GM21360 (cell line): Measurements from ENCODE around the gene CRTC2.
A peak's percentile ranks its signal among the peaks of the same experiment; 100 is the strongest.
"Not testable (repeated sequence)": the region's sequence is repeated elsewhere in the genome, so short reads cannot be mapped to it uniquely, and the experiment has no call there.

ENCODE experiments used
- ATAC-seq: cut with Tn5 transposase; IDR thresholded peaks from one replicate; pipeline ENCODE4 v1.9.1; 2021; ENCODE audit warnings: mild to moderate bottlenecking, moderate library complexity; ENCODE audit not compliant: unreplicated experiment

CRTC2 gene

DNA sequence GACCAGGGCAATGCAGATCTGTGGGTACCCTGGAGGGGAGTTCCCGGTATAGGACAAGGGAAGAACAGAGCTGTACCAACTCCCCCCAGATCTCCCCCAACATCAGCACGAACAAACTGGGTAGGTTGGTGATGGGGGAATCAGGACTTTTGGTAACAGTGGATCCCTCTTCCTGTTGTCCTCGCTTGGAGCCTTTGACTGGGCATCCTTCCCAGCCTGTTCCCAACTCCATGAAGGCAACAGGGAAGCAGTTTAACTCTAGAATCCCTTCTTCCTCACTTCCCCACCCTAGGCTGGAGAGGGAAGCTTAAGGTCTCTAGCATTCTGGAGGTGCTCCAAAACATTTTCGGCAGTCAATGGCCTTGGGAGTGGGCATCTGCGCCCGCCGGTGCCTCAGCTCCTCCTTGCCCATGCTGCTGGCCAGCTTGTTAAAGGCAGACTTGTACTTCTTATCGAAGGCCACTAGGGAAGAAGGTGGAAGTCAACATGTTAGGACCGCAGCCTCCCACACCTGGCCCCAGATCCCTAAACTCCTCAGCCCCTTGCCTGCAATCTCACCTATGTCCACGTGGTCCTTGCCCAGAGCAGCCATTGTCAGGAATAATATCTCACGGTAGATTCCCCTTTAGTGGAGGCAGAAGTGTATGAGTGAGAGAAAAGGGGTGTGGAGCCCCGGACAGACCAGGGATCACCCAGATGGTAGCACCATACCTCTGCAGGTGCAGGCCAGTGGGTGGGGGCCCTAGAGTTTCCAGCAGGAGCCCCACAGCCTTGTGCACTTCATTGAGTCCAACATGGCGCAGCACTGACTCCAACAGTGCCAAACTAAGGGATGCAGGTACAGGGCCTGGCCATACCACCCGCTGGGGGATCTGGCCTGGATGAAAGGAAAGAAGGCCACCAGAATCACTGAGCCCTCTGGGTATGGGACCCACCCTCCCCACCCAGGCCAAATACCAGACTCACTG lies 28.1 kb downstream of the CRTC2 start:
- no peak for ATAC-seq

DNA sequence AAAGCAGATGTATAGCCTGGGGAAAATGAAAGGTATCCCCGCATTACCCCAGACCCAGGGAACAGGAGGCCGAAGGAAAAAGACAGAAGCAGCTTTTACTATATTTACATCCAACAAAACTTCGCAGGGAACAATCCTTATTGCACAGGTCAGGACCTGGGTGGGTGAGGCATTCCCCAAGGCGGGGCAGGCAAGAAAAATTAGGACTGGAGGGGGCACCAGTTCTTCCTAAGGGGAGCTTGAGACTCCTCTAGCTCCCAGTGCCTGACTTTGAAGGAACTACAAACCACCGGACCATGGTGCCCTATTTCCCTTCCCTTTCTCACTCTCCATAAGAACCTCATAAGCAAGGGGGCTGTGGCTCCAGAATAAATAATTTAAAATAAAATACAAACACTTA lies 29.0 kb downstream of the CRTC2 start:
- ATAC-seq = no peak

DNA sequence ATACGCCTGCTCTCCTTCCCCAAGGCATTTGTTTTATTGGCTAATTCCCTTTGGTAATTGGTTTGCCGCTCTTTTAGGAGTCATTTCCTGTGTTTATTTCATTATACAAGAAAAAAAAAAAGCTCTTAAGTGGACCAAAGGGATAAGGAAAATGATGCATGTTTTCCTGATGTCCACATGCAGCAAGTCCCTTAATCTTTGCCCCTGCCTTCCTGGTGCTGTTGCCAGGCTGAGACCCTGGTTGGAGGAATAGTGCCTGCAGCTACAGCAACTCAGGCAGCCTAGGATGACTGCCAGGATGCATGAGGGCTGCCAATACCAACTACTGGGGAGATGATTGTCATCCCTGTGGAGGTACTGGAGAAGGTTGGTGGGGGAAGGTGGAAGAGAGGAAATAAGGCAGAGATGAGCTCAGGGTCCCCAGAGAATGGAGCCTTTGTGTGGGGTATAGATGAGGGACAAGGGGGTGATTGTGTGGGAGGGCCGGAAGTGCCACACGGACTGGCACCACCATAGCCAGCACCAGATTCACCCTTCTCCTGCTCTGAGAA lies 29.5 kb downstream of the CRTC2 start:
- ATAC-seq = no peak

DNA sequence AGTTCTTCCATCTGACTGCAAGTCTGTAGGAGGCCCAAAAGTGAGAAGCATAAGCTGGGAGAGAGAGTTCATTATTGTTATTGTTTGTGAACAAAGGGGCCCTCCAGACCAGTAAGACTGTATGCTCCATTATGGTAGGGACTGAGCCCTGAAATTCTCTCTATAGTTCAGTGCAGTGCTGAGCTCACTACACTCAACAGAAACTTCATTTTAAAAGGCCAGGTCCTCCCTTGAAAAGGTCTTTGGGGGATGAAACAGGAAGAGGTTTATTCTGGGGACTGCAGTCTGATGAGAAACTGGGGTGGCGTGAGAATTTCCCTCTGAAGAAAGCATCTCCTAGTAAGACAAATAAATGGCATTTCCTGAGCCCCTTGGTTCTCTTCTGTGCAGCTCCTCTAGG lies 30.2 kb downstream of the CRTC2 start:
- no peak for ATAC-seq

DNA sequence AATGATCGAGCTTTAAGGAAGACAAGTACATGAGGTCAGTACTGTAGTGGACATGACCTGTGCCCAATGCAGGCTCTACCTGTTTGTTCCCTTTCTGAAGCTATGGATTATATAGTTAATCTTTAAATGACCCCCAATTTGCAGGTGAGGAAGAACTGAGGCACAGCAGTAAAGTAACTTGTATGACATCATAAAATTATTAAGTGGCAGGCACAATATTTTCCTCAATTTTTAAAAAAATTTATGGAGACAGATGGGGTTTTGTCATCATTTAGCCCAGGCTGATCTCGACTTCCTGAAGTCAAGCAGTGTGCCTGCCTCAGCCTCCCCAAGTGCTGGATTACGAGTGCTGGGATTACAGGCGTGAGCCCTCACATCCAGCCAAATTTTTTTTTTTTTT lies 32.0 kb downstream of the CRTC2 start:
- no peak for ATAC-seq

DNA sequence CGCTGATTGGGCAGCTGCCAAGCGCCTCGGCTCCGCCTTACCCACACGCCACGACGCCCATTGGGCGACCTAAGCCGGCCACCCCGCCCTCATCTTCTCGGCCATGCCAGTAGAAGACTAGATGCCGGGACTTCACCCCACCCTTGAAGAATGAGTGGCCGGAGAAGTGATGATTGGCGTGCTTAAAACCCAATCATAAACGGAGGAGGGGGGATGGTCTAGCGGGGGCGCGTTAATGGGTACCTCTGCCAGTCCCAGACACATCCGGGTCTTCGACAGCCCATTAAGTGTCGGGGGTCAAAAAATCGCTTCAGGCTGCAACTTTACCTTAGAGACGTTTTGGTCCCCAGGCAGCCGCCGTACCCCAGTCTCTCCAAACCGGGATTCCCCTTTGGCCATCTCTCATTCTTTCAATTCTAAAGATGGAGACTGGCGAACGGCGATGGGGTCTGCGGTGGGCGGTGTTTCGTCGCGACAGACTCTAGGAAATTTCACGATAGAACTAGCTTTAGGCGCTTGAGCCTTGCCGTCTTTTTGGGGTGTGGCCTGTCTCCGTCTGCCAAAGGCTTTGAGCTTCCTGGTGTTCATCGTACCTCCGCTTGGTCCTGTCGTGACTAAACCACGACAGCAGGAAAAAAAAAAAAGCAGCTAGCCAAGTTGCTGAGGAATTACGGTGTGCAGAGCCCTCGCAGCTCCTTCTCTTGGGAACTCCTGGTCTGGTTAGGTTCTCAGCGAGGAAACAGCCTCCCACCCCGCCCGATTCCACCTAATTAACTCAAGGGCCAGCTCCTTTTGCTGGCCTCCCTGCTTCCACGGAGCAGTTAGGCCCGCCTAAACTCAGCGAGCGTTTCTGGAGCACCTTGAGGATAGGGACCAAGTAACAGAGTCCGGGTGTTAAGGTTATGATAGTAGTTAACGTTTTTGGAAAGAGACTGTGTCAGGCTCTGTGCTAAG lies 35.2 kb downstream of the CRTC2 start, which contains the start of gene GATAD2B:
TSS of gene GATAD2B (minus strand) at position 1 of the 954 bp plus-strand sequence. CDS start 94,625 bp downstream, outside the sequence.
- peak; percentile 88 for ATAC-seq

DNA sequence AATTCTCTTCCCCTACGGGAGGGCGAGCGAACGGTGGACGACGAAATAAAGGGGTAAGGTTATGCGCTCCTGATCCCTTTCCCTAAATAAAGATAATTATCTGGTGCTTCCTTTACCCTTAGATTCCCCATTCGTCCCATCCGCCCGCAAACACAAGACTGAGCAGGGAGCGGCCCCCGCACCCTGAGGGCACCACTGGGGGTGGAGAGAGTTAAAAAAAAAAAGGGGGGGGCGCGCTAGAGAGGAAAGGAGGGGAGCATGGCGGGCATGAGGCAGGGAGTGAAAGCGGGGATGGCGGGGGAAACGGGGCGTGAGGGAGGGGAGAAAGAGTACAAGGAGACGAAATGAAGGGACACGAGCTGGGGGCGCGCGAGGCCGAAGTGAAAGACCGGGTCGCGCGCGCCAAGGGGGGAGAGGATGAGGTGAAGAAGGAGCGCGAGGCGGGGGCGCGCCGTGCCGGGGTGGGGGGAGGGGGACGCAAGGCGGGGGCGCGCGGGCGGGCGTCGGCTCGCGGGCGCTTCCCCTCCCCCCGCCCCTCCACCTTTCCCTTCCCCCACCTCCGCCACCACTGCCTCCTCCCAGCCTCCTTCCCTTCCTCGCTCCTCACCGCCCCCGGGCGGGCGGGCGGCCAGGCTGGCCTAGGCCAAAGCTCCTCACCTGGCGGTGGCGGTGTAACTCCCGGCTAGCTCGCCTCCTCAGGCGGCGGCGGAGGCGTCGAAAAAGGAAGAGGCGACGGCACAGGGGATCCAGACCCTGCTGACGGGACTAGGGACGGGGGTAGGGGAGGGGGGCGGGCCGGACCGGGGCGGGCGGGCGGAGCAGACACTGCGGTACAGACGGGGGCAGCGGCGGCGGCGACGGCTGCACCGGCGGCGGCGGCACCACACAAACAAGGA lies 36.1 kb downstream of the CRTC2 start:
- peak; percentile 35 for ATAC-seq

DNA sequence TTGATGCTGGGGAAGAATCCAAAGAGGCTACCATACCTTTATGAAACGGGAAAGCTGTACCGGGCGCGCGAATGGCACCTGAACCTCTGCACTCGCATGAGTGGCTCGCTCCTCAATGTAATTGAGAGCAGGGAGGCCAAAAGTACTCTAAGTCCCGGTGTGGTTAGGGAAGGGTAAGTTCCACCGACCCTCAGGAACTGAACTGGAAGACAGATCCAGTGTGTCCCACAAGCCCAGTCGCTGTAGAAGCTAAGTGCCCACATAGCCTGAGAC lies 36.7 kb downstream of the CRTC2 start:
- no peak for ATAC-seq

DNA sequence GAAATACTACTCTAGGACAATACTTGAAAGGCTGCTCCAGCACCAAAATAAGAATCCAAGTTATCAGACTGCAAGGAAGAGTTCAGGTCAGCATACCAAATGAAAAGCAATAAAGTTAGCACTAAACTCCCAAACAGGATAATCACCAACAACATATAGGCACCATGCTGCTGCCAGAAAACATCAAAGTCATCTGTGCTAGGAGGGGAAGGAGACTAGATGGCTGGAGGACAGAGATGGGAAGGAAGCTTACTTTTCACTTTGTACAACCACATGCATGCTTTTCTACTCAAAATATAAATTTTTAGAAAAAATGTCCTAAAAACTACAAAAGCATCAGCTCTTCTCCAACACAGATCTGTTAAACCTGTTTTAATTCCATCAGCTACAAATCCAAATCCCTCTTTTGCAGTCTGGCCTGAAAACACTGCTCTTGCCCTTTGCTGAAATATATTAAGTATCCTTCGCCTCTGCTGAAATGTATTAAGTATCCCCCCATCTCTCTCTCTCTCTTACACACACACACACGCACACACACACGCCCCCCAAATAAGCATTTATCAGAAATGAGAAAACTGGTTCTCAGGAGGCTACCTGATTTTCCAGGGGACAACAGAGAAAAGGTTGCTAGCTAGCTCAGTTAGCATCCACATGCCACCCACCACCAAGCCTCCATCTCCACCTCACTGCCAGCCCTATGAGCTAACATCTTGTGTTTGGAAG lies 37.2 kb downstream of the CRTC2 start:
- no peak for ATAC-seq

DNA sequence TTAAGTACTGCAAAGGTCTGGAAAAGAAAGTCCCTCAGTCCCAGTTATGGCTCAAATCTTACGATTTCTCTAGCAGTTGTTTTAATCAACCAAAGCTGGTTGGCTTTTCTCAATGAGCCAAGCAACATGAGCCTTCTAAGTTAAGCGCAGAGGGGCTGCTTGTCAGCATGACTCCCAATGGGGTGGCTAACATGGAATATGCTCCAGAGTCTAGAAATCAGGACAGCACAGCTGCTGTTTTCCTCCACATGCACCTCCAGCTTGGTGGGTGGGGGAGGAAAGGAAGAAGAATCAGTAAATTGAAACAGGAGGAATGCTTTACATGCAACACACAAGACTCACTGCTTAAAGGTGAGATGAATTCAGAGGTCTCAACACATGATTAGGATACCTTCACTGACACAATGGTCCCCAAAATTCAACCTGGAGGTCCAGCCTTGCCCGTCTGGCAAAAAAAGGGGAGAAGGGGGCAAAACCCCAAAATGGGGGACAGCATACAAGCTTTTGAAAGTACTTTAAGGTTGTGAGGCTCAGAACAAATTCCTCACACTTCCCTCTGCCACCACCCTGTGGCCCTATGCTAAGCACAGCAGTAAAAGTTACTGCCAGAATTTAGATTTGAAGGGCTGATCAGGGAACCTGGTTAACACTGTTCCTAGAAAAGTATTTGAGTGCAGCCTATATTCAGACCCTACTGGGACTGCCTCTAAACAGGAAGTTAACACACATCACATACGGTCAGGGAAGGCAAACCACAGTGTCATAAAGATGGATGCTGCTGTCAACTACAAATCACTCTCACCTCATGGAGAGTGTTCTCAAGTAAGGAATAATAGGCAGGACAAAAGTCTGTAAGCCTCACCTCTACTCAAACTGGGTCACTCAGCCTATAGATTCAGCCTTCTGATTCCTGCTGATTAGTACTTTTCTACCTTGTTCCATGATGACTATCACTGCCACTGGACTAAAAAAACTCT lies 38.2 kb downstream of the CRTC2 start:
- ATAC-seq = no peak

DNA sequence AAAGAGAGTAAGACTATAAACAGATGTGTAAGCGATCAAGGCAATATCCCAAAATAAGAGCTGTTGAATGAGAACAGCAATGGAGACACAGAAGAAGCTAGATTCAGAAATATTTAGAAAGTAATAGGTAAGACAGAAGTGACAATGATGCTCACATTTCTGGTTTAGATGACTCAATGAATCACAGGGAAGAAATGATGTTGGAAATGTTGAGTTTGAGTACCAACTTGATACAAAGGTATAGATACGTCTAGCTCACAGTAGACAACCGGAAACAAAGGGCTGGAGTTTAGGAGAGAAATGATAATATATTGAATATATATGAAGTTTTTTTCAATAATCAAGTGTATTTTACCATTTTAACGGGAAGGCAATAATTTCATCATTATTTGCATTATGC lies 42.1 kb downstream of the CRTC2 start:
- no peak for ATAC-seq

DNA sequence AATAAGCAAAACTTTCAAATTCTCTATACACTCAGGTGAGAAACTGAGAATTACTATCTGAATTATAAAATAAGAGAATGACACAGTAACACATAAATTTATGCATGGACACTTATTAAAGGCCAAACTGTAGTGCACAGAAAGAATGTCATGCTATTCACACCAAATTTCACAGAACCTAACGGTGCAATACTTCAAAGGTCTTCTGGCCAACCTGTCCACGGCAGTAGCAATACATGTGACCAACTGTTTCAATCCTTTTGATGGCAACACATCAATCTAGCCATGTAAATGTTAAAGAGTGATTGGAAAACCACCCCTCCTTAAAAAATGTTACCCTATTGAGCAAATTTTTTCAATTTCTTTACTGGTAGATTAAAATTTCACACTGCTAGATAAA lies 46.1 kb downstream of the CRTC2 start:
- ATAC-seq = no peak

DNA sequence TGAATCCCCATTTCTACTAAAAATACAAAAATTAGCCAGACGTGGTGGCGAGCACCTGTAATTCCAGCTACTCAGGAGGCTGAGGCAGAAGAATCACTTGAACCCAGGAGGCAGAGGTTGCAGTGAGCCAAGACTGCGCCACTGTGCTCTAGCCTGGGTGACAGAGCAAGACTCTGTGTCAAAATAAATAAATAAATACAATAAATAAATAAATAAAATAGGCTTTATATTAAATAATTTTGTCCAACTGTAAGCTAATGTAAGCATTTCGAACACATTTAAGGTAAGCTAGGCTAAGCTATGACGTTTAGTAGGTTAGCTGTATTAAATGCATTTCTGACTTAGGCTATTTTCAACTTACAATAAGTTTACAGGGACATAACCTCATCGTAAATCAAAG lies 47.9 kb downstream of the CRTC2 start:
- not testable (repeated sequence) for ATAC-seq

DNA sequence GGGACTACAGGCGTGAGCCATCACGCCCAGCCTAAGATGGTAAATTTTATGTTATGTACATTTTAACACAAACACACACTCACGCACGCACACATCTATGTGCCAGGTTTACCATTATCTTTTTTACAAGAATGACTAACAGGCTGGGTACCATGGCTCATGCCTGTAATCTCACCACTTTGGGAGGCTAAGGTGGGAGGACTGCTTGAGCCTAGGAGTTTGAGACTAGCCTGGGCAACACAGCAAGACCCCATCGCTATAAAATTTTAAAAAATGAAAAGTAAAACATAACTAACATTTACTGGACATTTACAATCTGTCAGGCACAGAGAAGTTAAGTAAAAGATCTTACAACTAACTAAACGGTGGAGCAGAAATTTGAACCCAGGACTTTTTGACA lies 50.3 kb downstream of the CRTC2 start:
- no peak for ATAC-seq

DNA sequence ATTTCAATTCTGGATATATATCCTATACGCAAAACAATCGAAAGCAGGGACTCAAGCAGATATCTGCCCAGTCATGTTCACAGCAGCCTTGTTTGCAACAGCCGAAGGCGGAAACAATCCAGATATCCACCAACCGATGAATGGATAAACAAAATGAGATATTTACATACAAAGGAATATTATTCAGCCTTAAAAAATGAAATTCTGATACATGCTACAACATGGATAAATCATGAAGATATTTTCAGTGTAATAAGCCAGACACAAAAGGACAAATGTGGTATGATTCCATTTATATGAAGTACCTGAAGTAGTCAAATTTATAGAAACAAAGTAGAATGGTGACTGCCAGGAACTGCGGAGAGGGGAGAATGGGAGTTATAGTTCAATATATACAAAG lies 51.3 kb downstream of the CRTC2 start:
- ATAC-seq = no peak

DNA sequence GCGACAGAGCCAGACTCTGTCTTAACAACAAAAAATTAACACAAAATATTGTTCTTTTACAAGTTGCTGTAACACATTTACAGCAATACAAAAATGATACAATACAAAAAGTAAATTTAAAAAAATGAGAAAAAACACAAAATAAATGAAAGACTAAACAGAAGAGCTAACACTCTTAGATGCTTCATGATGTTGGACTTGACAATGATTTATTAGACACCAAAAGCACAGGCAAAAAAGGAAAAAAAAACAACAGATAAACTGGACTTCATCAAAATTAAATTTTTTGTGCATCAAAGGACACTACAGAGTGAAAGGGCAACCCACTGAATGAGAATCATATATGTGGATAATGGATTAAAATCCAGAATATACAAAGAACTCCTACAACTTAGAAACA lies 52.0 kb downstream of the CRTC2 start:
- no peak for ATAC-seq

DNA sequence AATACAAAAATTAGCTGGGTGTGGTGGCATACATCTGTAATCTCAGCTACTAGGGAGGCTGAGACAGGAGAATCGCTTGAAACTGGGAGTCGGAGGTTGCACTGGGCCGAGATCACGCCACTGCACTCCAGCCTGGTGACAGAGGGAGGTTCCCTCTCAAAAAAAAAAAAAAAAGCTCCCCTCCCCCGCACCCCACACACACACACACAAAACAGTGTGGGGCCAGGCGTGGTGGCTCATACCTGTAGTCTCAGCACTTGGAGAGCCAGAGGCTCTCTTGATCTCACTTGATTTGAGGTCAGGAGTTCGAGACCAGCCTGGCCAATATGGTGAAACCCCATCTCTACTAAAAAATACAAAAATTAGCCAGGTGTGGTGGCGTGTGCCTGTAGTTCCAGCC lies 52.5 kb downstream of the CRTC2 start:
- not testable (repeated sequence) for ATAC-seq

DNA sequence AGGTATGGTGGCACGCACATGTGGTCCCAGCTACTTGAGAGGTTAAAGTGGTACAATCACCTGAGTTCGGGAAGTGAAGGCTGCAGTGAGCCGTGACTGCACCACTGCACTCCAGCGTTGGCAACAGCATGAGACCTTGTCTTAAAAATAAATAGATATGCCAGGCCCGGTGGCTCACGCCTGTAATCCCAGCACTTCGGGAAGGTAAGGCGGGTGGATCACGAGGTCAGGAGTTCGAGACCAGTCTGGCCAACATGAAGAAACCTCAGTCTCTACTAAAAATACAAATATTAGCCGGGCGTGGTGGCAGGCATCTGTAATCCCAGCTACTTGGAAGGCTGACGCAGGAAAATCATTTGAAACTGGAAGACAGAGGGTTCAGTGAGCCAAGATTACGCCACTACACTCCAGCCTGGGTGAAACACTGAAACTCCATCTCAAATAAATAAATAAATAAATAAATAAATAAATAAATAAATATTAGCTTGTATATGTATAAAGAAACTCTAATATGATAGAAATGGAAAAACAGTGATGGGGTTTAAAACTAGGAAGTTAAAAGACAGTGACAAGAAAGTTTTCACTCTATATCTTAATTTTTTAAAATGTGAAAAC lies 54.5 kb downstream of the CRTC2 start:
- no peak for ATAC-seq
